Neural progenitor cell (in vitro differentiated cells): ENCODE results near the gene SCMH1. TPM values are rescaled to one million over a fixed set of nuclear protein-coding genes. Genes with fewer than 3 reads are reported as not detected.

Experiments used
- DNase-seq: peaks from one replicate; pipeline ENCODE4 v3.0.0-alpha.2; 2016; ENCODE audit warnings: low spot score
- H2AFZ ChIP-seq: fragments of 200-600 bp; sonication (generic); replicated peaks from 2 replicates; pipeline ENCODE4 v1.6.1; 2016; ENCODE audit warnings: antibody characterized with exemption
- H3F3A ChIP-seq: fragments of 200-600 bp; sonication (generic); 2 replicates; pipeline ENCODE4 v1.6.1; 2016; ENCODE audit warnings: antibody characterized with exemption, low read depth
- H3K27ac ChIP-seq: fragments of 200-600 bp; sonication (generic); 2 replicates; pipeline ENCODE4 v1.5.1; 2016; ENCODE audit warnings: mild to moderate bottlenecking
- H3K27me3 ChIP-seq: fragments of 200-600 bp; sonication (generic); 2 replicates; pipeline ENCODE4 v1.6.1; 2016; ENCODE audit warnings: mild to moderate bottlenecking, moderate library complexity
- H3K36me3 ChIP-seq: fragments of 200-600 bp; sonication (generic); 2 replicates; pipeline ENCODE4 v1.5.1; 2016
- H3K4me1 ChIP-seq: fragments of 200-600 bp; sonication (generic); 2 replicates; pipeline ENCODE4 v1.6.1; 2016; ENCODE audit warnings: mixed run types
- H3K4me2 ChIP-seq: fragments of 200-600 bp; sonication (generic); 2 replicates; pipeline ENCODE4 v1.6.1; 2016
- H3K4me3 ChIP-seq: fragments of 200-600 bp; sonication (generic); 2 replicates; pipeline ENCODE4 v1.5.1; 2016
- H3K79me2 ChIP-seq: fragments of 200-600 bp; sonication (generic); 2 replicates; pipeline ENCODE4 v1.6.1; 2016; ENCODE audit warnings: low read depth
- H3K9ac ChIP-seq: fragments of 200-600 bp; sonication (generic); 2 replicates; pipeline ENCODE4 v1.6.1; 2016
- H3K9me3 ChIP-seq: fragments of 200-600 bp; sonication (generic); 2 replicates; pipeline ENCODE4 v1.5.1; 2016; ENCODE audit warnings: low read depth
- H4K20me1 ChIP-seq: fragments of 200-600 bp; sonication (generic); 2 replicates; pipeline ENCODE4 v1.6.1; 2016; ENCODE audit warnings: low read depth
- H3K27ac Mint-ChIP-seq: 3 replicates; pipeline ENCODE4 v1.8.0; 2021; ENCODE audit warnings: mixed read lengths
- H3K27me3 Mint-ChIP-seq: 2 replicates; pipeline ENCODE4 v1.8.0; 2022; ENCODE audit warnings: low read depth, mild to moderate bottlenecking, inconsistent platforms, moderate library complexity, mixed read lengths; ENCODE audit not compliant: insufficient read depth
- H3K36me3 Mint-ChIP-seq: 3 replicates; pipeline ENCODE4 v1.8.0; 2021; ENCODE audit warnings: mixed read lengths
- H3K4me1 Mint-ChIP-seq: 3 replicates; pipeline ENCODE4 v1.8.0; 2021; ENCODE audit warnings: mixed read lengths
- H3K4me3 Mint-ChIP-seq: 3 replicates; pipeline ENCODE4 v1.8.0; 2021; ENCODE audit warnings: mild to moderate bottlenecking, moderate library complexity, mixed read lengths
- H3K9me3 Mint-ChIP-seq: 3 replicates; pipeline ENCODE4 v1.8.0; 2020; ENCODE audit warnings: mixed read lengths
- EZH2 ChIP-seq: fragments of 200-600 bp; sonication (generic); IDR thresholded peaks from 2 replicates; pipeline ENCODE4 v1.6.1; 2017; ENCODE audit warnings: antibody characterized with exemption, mild to moderate bottlenecking, moderate library complexity
- EZH2phosphoT487 ChIP-seq: fragments of 200-600 bp; sonication (generic); IDR thresholded peaks from 2 replicates; pipeline ENCODE4 v1.6.1; 2017; ENCODE audit warnings: antibody characterized with exemption
- total RNA-seq: library from RNA; depleted of rRNA; stranded (reverse); fragments of >200 nt; gene quantifications from 2 replicates; pipeline ENCODE4 v1.2.3, GENCODE V29; 2015; ENCODE audit warnings: low replicate concordance
- TF ChIP-seq, protein P1 (sequence below): fragments of 200-600 bp; sonication (generic); IDR thresholded peaks from 2 replicates; pipeline ENCODE4 v1.5.1; 2017; ENCODE audit warnings: antibody characterized with exemption, mild to moderate bottlenecking

The SCMH1 gene
- total RNA-seq, 1 donor from 2014 or later = 16.1 TPM

DNA sequence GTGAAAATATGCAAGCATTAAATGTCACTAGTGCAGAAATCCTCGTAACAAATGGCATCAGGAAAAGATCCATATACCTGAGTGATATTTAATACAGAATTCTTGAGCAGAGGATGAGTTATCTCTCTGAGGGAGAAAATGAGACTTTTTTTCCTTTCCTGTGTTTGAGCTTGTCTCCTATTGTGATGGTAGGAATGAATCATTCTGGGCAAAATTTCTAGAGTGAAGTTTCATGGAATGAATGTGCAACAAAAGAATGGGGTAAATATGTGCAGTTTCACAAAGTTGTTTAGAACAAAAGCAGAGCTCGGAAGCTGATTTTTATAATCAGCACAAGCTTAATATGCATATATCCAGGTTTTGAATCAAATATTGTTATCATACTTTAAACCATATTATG lies 258.0 kb downstream of the SCMH1 start:
- H2AFZ ChIP-seq = no peak overlapping the region
- no peak overlapping the region for H3K4me2 ChIP-seq
- Mint-ChIP-seq H3K4me3 (no peak overlapping the region), H3K4me1 (peaks cover 23% of the 10 kb centered on the region), H3K27me3 (no peaks in the 10 kb centered on the region), H3K36me3 (peaks cover 38% of the 10 kb centered on the region), H3K9me3 (no peaks in the 10 kb centered on the region), H3K27ac (no peak overlapping the region)
- no peaks in the 10 kb centered on the region for H3K27me3 ChIP-seq
- no peaks in the 10 kb centered on the region for H3K9me3 ChIP-seq
- H3K36me3 ChIP-seq = peaks cover 21% of the 10 kb centered on the region
- peaks cover 57% of the 10 kb centered on the region for H3K79me2 ChIP-seq
- H3K9ac ChIP-seq = no peak overlapping the region
- no peak overlapping the region for H3K27ac ChIP-seq
- no peak for TF ChIP-seq EZH2
- TF ChIP-seq, protein P1, sequence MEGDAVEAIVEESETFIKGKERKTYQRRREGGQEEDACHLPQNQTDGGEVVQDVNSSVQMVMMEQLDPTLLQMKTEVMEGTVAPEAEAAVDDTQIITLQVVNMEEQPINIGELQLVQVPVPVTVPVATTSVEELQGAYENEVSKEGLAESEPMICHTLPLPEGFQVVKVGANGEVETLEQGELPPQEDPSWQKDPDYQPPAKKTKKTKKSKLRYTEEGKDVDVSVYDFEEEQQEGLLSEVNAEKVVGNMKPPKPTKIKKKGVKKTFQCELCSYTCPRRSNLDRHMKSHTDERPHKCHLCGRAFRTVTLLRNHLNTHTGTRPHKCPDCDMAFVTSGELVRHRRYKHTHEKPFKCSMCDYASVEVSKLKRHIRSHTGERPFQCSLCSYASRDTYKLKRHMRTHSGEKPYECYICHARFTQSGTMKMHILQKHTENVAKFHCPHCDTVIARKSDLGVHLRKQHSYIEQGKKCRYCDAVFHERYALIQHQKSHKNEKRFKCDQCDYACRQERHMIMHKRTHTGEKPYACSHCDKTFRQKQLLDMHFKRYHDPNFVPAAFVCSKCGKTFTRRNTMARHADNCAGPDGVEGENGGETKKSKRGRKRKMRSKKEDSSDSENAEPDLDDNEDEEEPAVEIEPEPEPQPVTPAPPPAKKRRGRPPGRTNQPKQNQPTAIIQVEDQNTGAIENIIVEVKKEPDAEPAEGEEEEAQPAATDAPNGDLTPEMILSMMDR = no peak
- TF ChIP-seq EZH2phosphoT487 = no peak
- peaks cover 7% of the 10 kb centered on the region for H3F3A ChIP-seq
- H3K4me3 ChIP-seq = no peak overlapping the region
- no peak for DNase-seq
- H3K4me1 ChIP-seq = peaks cover 16% of the 10 kb centered on the region
- peaks cover 48% of the 10 kb centered on the region for H4K20me1 ChIP-seq

DNA sequence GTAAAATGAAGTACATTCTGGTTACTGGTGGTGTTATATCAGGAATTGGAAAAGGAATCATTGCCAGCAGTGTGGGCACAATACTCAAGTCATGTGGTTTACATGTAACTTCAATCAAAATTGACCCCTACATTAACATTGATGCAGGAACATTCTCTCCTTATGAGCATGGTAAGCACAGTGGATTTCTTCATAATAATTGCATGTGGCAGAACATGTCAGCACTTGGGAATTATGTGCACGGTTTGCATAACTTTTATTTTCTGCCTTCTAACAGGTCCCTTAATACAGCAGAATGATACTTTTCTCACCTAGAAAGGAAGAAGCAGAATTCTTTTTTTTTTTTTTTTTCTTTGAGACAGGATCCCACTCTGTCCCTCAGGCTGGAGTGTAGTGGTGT lies 258.8 kb downstream of the SCMH1 start:
- Histone ChIP-seq H4K20me1 (peaks cover 48% of the 10 kb centered on the region), H3K27me3 (no peaks in the 10 kb centered on the region), H3K4me3 (no peak overlapping the region), H3K4me1 (peaks cover 16% of the 10 kb centered on the region), H3K27ac (no peak overlapping the region), H3K9me3 (no peaks in the 10 kb centered on the region), H3K4me2 (no peak overlapping the region), H3F3A (peaks cover 13% of the 10 kb centered on the region), H2AFZ (no peak overlapping the region), H3K9ac (no peak overlapping the region), H3K79me2 (peaks cover 57% of the 10 kb centered on the region), H3K36me3 (peaks cover 20% of the 10 kb centered on the region)
- H3K36me3 Mint-ChIP-seq = peaks cover 30% of the 10 kb centered on the region
- H3K27me3 Mint-ChIP-seq = peaks cover 3% of the 10 kb centered on the region
- no peak overlapping the region for H3K4me3 Mint-ChIP-seq
- no peak overlapping the region for H3K27ac Mint-ChIP-seq
- no peak for DNase-seq
- no peak for TF ChIP-seq EZH2
- TF ChIP-seq EZH2phosphoT487 = no peak
- TF ChIP-seq, protein P1 = no peak
- H3K9me3 Mint-ChIP-seq = no peaks in the 10 kb centered on the region
- peaks cover 25% of the 10 kb centered on the region for H3K4me1 Mint-ChIP-seq

DNA sequence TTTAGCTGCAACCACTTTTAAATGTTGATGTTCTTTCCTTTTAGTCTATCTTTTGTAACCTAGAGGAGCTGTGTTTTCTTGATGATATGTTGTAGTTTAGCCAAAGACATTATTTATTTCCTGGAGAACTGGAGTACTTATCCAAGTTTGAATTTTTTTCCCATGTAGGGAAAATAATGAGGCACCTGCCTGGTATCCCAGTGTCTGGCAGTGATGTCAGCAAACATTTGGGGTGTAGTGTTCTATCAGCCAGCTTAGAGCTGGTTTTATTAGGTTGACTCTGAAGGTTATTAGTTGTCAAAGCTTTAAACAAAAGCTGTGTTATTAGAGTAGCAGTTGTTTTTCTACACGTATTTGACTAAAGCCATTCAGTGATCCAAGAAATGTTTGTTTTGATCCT lies 259.4 kb downstream of the SCMH1 start:
- Histone ChIP-seq H3K27ac (no peak overlapping the region), H3K4me3 (no peak overlapping the region), H4K20me1 (peaks cover 48% of the 10 kb centered on the region), H3K4me1 (peaks cover 16% of the 10 kb centered on the region), H3K9ac (no peak overlapping the region), H3K9me3 (no peaks in the 10 kb centered on the region), H3K4me2 (no peak overlapping the region), H3K36me3 (peaks cover 19% of the 10 kb centered on the region), H3K79me2 (peaks cover 57% of the 10 kb centered on the region), H2AFZ (no peak overlapping the region), H3K27me3 (no peaks in the 10 kb centered on the region), H3F3A (peaks cover 13% of the 10 kb centered on the region)
- no peak for DNase-seq
- Mint-ChIP-seq H3K27ac (no peak overlapping the region), H3K9me3 (no peaks in the 10 kb centered on the region), H3K27me3 (peaks cover 3% of the 10 kb centered on the region), H3K36me3 (peaks cover 28% of the 10 kb centered on the region), H3K4me1 (peaks cover 25% of the 10 kb centered on the region), H3K4me3 (no peak overlapping the region)
- TF ChIP-seq EZH2phosphoT487 (no peak), EZH2 (no peak)
- TF ChIP-seq, protein P1 = no peak
